ENCODE data around the gene SNX13.

SNX13 gene, protein sequence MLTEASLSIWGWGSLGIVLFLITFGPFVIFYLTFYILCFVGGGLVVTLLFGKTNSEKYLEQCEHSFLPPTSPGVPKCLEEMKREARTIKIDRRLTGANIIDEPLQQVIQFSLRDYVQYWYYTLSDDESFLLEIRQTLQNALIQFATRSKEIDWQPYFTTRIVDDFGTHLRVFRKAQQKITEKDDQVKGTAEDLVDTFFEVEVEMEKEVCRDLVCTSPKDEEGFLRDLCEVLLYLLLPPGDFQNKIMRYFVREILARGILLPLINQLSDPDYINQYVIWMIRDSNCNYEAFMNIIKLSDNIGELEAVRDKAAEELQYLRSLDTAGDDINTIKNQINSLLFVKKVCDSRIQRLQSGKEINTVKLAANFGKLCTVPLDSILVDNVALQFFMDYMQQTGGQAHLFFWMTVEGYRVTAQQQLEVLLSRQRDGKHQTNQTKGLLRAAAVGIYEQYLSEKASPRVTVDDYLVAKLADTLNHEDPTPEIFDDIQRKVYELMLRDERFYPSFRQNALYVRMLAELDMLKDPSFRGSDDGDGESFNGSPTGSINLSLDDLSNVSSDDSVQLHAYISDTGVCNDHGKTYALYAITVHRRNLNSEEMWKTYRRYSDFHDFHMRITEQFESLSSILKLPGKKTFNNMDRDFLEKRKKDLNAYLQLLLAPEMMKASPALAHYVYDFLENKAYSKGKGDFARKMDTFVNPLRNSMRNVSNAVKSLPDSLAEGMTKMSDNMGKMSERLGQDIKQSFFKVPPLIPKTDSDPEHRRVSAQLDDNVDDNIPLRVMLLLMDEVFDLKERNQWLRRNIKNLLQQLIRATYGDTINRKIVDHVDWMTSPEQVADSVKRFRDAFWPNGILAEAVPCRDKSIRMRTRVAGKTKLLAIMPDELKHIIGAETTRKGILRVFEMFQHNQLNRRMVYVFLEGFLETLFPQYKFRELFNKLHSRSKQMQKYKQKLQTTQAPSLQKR
- 51.2 to 69.9 reads per million in 2 donors for total RNA-seq

GRCh38 chr7:17940302-17940883, at the start of gene SNX13:
TSS of gene SNX13 (minus strand) at chr7:17940494. CDS start at chr7:17940295, 199 bp downstream.
- peak; percentile 87 for DNase-seq

DNA sequence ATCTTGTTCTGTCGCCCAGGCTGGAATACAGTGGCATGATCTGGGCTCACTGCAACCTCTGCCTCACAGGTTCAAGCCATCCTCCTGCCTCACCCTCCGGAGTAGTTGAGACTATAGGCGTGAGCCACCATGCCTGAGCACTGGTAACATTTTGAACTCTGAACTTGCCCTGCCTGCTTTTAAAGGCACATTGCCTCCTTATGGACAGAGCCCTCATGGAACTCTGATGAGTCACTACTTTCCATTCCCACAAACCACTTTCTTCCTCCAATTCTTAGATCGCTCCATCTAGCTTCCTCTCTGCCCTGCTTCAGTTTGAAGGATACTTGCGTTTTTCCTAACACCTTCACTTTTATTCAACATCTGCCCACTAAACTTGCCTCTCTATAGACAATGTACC, 49.3 kb upstream of the SNX13 start:
- DNase-seq = no peak

DNA sequence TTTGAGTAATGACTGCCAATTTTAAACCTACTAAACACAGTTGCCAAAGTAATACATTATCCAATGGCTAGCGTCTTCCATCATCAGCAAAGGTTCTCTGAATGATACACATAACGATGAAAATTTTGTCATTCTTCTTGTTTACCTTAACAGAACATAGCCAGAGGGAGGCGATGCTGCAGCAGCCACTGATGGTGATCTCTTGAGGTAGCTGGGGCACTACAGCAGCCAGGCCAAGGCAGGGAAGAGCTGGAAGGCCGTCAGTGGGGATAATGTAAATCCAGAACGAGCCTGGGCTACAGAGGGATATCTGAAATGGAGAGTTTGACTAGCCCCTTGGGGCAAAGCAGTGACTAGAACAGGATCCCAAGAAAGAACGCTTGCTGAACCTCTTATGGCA, 48.6 kb upstream of the SNX13 start:
- DNase-seq = no peak

- no peak for DNase-seq
These were observed 47.8 kb upstream of the SNX13 start for GRCh38 chr7:17988141-17988540.

DNA sequence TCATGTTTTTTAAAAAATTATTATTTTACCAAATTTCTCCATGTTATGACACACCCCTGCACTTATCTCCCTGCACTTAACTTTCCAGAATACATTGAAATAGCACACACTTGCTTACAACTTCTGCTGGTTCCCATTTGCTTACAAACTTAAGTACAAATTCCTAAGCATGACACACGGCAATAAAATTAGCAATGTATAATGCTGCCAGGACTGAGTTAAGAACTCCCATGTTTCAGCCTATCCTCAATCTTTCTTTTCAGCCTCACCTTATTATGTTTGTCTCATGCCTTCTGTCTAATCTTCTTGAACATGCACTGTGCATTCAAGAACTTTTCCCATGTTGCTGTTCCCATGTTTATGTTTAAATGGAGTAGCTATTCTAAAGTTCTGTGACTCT, 46.6 kb upstream of the SNX13 start:
- DNase-seq = no peak

DNA sequence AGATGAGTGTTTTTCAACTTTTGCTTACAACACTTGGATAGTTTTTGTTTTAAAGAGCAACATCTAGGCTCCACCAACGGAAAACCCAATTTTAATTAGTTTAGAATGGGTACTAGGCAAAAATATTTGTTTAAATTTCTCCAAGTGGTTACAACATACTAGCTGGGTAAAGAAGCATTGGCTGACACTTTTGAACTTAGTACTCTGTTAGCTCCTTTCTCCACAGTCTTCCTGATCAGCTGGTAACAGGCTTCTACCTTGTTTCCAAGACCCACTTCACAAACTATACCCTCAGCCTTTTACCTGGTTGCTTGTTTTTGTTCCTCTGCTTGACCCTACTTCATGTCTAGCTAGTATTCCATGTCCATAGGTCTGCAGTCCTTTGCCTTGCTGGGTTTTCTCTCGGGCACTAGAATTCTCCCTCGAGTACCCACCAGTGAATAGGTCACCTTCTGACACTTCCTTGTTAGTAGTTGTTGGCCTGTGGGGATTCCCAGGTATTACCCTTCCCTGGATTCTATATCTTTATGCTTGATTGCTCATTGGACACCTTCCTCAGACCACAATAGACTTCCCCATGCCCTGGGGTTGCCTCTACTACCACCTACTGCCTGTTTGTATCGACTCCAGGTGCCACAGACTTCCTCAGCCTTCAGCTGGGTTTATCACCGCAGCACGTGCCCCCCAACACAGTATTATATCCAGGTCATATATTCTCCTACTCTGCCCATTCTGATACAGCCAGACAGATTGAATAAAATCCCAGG, 45.4 kb upstream of the SNX13 start:
- DNase-seq = no peak

GRCh38 chr7:17984288-17984687, 44.0 kb upstream of the SNX13 start:
- DNase-seq = no peak

DNA sequence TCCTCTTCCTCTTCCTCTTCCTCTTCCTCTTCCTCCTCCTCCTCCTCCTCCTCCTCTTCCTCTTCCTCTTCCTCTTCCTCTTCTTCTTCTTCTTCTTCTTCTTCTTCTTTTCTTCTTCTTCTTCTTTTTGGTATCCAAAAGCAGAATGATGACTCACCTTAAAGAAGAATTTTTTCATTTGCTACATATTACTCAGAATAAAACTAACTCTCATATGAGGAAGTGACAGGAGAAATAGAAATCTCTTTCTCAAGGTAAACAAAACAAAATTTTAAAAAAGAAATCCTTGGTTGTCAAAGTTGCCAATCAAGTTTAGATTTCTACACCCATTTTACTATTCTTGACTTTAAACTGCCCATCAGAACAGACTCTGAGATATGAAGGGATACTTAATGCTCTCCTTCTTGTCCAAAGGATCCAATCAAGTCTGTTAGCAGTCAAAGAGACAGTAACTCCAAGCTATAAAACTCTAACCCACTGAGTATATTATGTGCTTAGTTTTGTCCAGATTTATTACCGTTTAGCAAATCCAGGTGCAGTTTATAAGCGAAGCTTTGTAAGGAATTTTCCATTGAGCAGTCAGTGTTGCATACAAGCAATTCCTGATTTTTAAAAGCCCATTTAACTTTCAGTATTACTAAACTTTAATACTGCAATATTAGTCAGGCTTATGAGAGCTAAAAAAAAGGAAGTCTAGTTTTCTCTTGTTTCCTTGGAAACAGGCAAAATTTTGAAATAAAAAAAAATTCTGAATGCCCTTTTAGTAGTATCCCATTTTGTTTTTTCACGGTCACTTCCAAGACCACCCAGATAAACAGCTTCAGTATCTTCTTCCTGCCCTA, 43.1 kb upstream of the SNX13 start:
- DNase-seq = no peak

GRCh38 chr7:17976952-17977351, 36.7 kb upstream of the SNX13 start:
- no peak for DNase-seq

GRCh38 chr7:17971411-17971810, 31.1 kb upstream of the SNX13 start:
- DNase-seq = no peak

DNA sequence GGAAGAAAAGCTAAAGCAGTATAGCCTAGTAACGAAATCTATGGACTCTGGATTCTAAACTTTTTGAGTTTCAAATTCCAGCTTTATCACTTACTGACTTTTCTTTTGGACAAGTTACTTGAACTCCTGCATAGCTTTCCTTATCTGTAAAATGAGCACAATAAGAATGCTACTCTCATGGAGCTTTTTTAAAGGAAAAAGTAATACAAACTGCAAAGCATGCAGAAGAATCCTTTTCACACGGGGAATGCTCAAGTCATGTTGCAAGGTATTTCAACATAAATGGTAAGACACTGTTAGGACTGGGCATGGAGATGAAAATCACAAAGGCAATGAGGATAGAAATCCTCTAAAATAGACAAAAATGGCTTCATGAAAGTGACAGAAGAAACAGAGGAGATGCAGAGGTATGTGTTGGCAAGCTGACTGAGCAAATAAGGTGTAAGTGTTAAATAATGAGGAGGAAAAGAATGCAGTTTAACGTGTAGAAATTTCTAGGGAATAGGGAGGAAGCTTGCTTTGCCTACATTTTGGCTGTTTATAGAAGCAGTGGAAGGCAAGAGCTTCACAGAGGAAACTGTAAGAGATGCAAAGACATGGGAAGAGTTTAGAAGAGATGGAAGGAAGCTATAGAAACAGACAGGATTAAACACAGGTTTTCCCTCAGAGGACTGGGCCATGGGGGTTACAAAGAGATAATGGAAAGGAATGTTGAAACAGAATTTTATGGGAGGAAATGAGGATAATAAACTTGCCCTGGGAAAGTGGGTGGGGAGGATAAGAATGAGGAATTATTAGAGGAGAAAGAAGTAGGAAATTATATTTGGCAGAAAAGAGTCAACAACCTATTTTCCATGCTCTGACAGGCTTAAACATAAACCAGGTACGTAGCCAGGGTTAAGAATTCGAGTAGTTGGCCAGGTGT, 28.8 kb upstream of the SNX13 start:
- no peak for DNase-seq

- DNase-seq = no peak
These were observed 26.4 kb upstream of the SNX13 start for GRCh38 chr7:17966706-17967105.

- DNase-seq = no peak
These were observed 25.3 kb upstream of the SNX13 start for GRCh38 chr7:17965603-17966002.

DNA sequence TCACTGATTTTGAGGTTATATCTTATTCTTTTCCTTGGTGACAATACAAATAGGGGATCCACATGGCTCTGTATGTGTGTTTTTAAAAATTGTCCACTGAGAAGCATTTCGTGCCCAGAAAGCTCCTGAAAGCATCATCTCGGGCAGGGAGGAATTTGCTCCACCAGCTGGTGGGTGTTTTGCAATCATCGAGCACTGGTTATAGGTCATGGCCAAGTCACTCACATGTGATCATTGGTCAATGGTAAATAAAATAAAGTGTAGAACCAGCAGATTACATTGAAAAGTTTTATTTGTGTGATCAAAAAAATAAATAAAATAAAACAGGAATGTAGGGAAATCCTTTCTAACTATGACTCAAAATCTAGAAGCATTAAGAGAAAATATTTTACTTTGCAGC, 23.0 kb upstream of the SNX13 start:
- DNase-seq = no peak

DNA sequence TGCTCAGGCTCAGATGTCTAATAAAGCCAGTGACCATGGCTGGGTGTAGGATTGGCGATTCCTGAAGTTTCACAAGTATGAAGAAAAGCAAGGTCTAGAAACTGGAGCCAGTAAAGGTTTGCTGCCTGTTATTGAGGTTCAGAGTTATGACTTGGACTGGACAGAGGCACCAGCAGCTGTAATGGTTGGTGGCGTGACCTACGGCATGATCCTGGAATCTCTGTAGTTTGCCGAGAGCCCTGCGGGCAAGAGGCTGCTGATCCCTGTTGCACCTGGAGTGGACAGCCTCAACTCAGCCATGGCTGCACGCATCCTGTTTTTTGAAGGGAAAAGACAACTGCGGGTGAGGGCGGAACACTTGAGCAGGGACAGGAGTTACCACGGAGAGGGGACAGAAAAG, 22.4 kb upstream of the SNX13 start:
- no peak for DNase-seq

GRCh38 chr7:17957871-17958270, 17.6 kb upstream of the SNX13 start:
- DNase-seq = no peak

DNA sequence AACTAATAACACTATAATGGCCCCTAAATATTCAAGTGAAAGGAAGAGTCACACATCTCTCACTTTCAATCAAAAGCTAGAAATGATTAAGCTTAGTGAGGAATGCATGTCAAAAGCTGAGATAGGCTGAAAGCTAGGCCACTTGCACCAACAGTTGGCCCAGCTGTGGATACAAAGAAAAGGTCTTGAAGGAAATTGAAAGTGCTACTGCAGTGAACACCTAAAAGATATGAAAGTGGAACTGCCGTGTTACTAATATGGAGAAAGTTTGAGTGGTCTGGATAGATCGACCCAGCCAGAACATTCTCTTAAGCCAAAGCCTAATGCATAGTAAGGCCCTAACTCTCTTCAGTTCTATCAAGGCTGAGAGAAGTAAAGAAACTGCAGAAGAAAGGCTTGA, 12.1 kb upstream of the SNX13 start:
- DNase-seq = no peak

DNA sequence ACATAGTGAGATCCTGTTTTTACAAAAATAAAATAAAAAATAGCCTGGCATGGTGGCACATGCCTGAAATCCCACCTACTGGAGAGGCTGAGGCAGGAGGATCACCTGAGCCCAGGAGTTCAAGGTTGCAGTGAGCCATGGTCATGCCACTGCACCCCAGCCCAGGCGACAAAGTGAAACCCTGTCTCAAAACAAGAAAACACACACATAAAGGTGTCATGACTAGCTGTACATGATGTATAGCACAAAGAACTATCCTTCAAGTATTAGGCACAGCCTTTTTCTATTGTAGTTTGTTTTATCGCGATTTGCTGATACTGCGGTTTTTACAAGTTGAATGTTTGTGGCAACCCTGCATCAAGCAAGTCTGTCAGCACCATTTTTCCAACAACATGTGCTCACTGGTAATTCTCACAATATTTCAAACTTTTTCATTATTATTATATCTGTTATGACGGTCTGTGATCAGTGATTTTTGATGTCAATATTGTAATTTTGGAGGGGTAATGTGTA, 11.5 kb upstream of the SNX13 start:
- no peak for DNase-seq

DNA sequence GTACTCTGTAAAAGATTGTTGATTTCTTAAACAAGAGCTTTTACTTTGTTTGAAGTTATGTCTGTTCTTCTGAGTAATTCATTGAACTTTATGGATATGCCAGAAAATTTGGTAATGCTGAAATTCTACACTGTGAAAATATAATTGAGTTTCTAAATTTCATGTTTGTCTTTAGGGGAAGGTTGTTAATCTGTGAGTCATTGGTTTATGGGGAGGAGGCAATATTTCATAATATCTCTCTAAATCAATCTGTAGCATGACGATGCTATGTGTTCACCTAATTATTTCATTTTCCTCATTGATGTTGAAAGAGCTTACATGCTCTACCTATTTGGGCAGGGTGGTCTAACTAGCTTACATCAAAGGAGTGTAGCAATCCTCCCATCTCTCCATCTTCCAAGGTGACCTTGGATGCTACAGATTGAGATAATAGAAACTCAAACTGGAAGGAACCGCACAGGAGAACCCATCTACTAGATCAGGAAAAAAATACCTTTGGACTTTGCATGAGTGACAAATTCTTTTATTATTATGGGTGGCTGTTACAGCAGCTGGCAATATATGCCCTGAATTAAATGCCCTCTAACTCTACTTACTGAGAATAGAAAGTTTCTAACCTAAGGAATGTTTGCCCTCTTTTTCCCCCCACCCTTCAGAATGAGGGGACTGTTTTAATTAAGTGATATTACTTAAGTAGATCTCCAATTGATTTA, 8.4 kb upstream of the SNX13 start:
- no peak for DNase-seq

- no peak for DNase-seq
These were observed 7.3 kb upstream of the SNX13 start for GRCh38 chr7:17947620-17948019.
